Activated T-cell treated with anti-CD3 and anti-CD28 coated beads, Interleukin-2, amount 50 U/mL, for 72 hours (primary cell): ENCODE results near the gene ZNF32. TPM values are rescaled to one million over a fixed set of nuclear protein-coding genes. Genes with fewer than 3 reads are reported as not detected.

Experiments used
- ATAC-seq, 2 donors: fragments of 150-1000 bp; cut with Tn5 transposase; replicated peaks in 1 of 2; 2 replicates each; pipeline ENCODE4 v1.10.0; 2021; ENCODE audit warnings: moderate library complexity in 2 of 2, mild to moderate bottlenecking in 1 of 2
- DNase-seq, 2 donors: peaks; one replicate each; pipeline ENCODE4 v3.0.0; 2021 to 2022; ENCODE audit warnings: mixed read lengths in 1 of 2
- H3K27ac Mint-ChIP-seq: one replicate; pipeline ENCODE4 v1.8.0; 2022; ENCODE audit warnings: mild to moderate bottlenecking, moderate library complexity, mixed read lengths
- H3K27me3 Mint-ChIP-seq: one replicate; pipeline ENCODE4 v1.8.0; 2022; ENCODE audit warnings: low read depth, mixed read lengths
- H3K36me3 Mint-ChIP-seq, 2 donors: one replicate each; pipeline ENCODE4 v1.8.0; 2022; ENCODE audit warnings: mixed read lengths in 2 of 2, mild to moderate bottlenecking in 1 of 2; ENCODE audit not compliant: insufficient read depth in 2 of 2
- H3K4me1 Mint-ChIP-seq: one replicate; pipeline ENCODE4 v1.8.0; 2022; ENCODE audit warnings: low read depth, mixed read lengths
- H3K4me3 Mint-ChIP-seq, 2 donors: one replicate each; pipeline ENCODE4 v1.8.0; 2022; ENCODE audit warnings: mild to moderate bottlenecking in 2 of 2, mixed read lengths in 2 of 2, moderate library complexity in 2 of 2
- H3K9me3 Mint-ChIP-seq, 2 donors: one replicate each; pipeline ENCODE4 v1.8.0; 2022; ENCODE audit warnings: mixed read lengths in 2 of 2
- total RNA-seq, 2 donors: library from RNA; stranded (reverse); gene quantifications; one replicate each; pipeline ENCODE4 v1.2.3, GENCODE V29; 2022

Gene ZNF32
- 10 to 100 TPM; 12.4 to 18.0 TPM for total RNA-seq

GRCh38 chr10:43648398-43649184, at the start of gene ZNF32:
Gene ZNF32, minus strand, starts transcription at chr10:43648881. Its CDS starts 2,748 bp downstream, at chr10:43646133.
- Mint-ChIP-seq H3K27me3 (peaks cover 22% of the 10 kb centered on the region), H3K36me3 (peaks cover 28 to 38% of the 10 kb centered on the region in 2 donors), H3K9me3 (peaks cover 15 to 18% of the 10 kb centered on the region in 2 donors), H3K27ac (peak within 1 kb of the TSS; percentile 91), H3K4me3 (peak within 1 kb of the TSS; percentile 95 to 98), H3K4me1 (peaks cover 9% of the 10 kb centered on the region)
- DNase-seq = peak; percentile 86 to 88
- peak; percentile 97 to 98 for ATAC-seq

GRCh38 chr10:43698156-43698555, 49.5 kb upstream of the ZNF32 start:
- Mint-ChIP-seq H3K4me1 (no peaks in the 10 kb centered on the region), H3K27ac (no peak overlapping the region), H3K36me3 (no peaks in the 10 kb centered on the region), H3K4me3 (no peak overlapping the region), H3K9me3 (no peaks in the 10 kb centered on the region), H3K27me3 (peaks cover 6% of the 10 kb centered on the region)
- ATAC-seq (no peak), DNase-seq (no peak)

GRCh38 chr10:43696909-43697483, 48.3 kb upstream of the ZNF32 start:
- Mint-ChIP-seq H3K27ac (no peak overlapping the region), H3K4me1 (no peaks in the 10 kb centered on the region), H3K36me3 (no peaks in the 10 kb centered on the region), H3K4me3 (no peak overlapping the region), H3K27me3 (peaks cover 16% of the 10 kb centered on the region), H3K9me3 (no peaks in the 10 kb centered on the region)
- no peak for ATAC-seq
- DNase-seq = no peak

GRCh38 chr10:43695730-43696129, 47.0 kb upstream of the ZNF32 start:
- no peak overlapping the region for H3K4me3 Mint-ChIP-seq
- ATAC-seq (no peak), DNase-seq (no peak)
- no peak overlapping the region for H3K27ac Mint-ChIP-seq
- H3K9me3 Mint-ChIP-seq = no peaks in the 10 kb centered on the region
- H3K36me3 Mint-ChIP-seq = no peaks in the 10 kb centered on the region
- peaks cover under 1% of the 10 kb centered on the region for H3K4me1 Mint-ChIP-seq
- peaks cover 25% of the 10 kb centered on the region for H3K27me3 Mint-ChIP-seq

GRCh38 chr10:43695321-43695720, 46.6 kb upstream of the ZNF32 start:
- Mint-ChIP-seq H3K9me3 (no peaks in the 10 kb centered on the region), H3K27ac (no peak overlapping the region), H3K27me3 (peaks cover 29% of the 10 kb centered on the region), H3K4me1 (peaks cover 5% of the 10 kb centered on the region), H3K4me3 (no peak overlapping the region), H3K36me3 (no peaks in the 10 kb centered on the region)
- no peak for DNase-seq
- no peak for ATAC-seq

- H3K27ac Mint-ChIP-seq = no peak overlapping the region
- no peak overlapping the region for H3K4me3 Mint-ChIP-seq
- no peaks in the 10 kb centered on the region for H3K9me3 Mint-ChIP-seq
- H3K27me3 Mint-ChIP-seq = peaks cover 33% of the 10 kb centered on the region
- DNase-seq (no peak), ATAC-seq (no peak)
- H3K4me1 Mint-ChIP-seq = peaks cover 13% of the 10 kb centered on the region
- no peaks in the 10 kb centered on the region for H3K36me3 Mint-ChIP-seq
Observed at GRCh38 chr10:43694526-43694925, 45.8 kb upstream of the ZNF32 start.

GRCh38 chr10:43693602-43694001, 44.9 kb upstream of the ZNF32 start:
- no peaks in the 10 kb centered on the region for H3K9me3 Mint-ChIP-seq
- ATAC-seq = no peak
- H3K36me3 Mint-ChIP-seq = no peaks in the 10 kb centered on the region
- H3K27me3 Mint-ChIP-seq = peaks cover 37% of the 10 kb centered on the region
- no peak overlapping the region for H3K27ac Mint-ChIP-seq
- no peak for DNase-seq
- H3K4me1 Mint-ChIP-seq = peaks cover 16% of the 10 kb centered on the region
- no peak overlapping the region for H3K4me3 Mint-ChIP-seq

- no peak overlapping the region for H3K4me3 Mint-ChIP-seq
- no peaks in the 10 kb centered on the region for H3K9me3 Mint-ChIP-seq
- H3K27me3 Mint-ChIP-seq = peaks cover 40% of the 10 kb centered on the region
- peaks cover 16% of the 10 kb centered on the region for H3K4me1 Mint-ChIP-seq
- ATAC-seq (no peak), DNase-seq (no peak)
- H3K36me3 Mint-ChIP-seq = no peaks in the 10 kb centered on the region
- H3K27ac Mint-ChIP-seq = no peak overlapping the region
Observed at GRCh38 chr10:43692051-43692825, 43.6 kb upstream of the ZNF32 start.

- ATAC-seq (no peak), DNase-seq (no peak)
- Mint-ChIP-seq H3K36me3 (no peaks in the 10 kb centered on the region), H3K27ac (no peak overlapping the region), H3K9me3 (no peaks in the 10 kb centered on the region), H3K4me1 (peaks cover 16% of the 10 kb centered on the region), H3K4me3 (no peak overlapping the region), H3K27me3 (peaks cover 40% of the 10 kb centered on the region)
Observed at GRCh38 chr10:43691485-43691884, 42.8 kb upstream of the ZNF32 start.

GRCh38 chr10:43689955-43690771, 41.5 kb upstream of the ZNF32 start:
- no peaks in the 10 kb centered on the region for H3K36me3 Mint-ChIP-seq
- peaks cover 40% of the 10 kb centered on the region for H3K27me3 Mint-ChIP-seq
- H3K27ac Mint-ChIP-seq = peak overlapping the region; percentile 38
- peak; percentile 99 for ATAC-seq
- H3K4me1 Mint-ChIP-seq = peaks cover 16% of the 10 kb centered on the region
- no peaks in the 10 kb centered on the region for H3K9me3 Mint-ChIP-seq
- H3K4me3 Mint-ChIP-seq = peak overlapping the region; percentile 90 to 91
- peak; percentile 87 to 93 for DNase-seq

GRCh38 chr10:43689618-43689954, 40.9 kb upstream of the ZNF32 start:
- ATAC-seq (peak; percentile 70 to 80), DNase-seq (peak; percentile 45 to 51)
- peak overlapping the region; percentile 38 for H3K27ac Mint-ChIP-seq
- H3K27me3 Mint-ChIP-seq = peaks cover 40% of the 10 kb centered on the region
- H3K4me3 Mint-ChIP-seq = peak overlapping the region; percentile 90 to 91
- H3K36me3 Mint-ChIP-seq = no peaks in the 10 kb centered on the region
- peaks cover 16% of the 10 kb centered on the region for H3K4me1 Mint-ChIP-seq
- no peaks in the 10 kb centered on the region for H3K9me3 Mint-ChIP-seq

GRCh38 chr10:43689007-43689491, 40.4 kb upstream of the ZNF32 start:
- Mint-ChIP-seq H3K4me3 (peak overlapping the region; percentile 90 to 91), H3K9me3 (no peaks in the 10 kb centered on the region), H3K27me3 (peaks cover 40% of the 10 kb centered on the region), H3K4me1 (peaks cover 16% of the 10 kb centered on the region), H3K27ac (no peak overlapping the region), H3K36me3 (no peaks in the 10 kb centered on the region)
- DNase-seq (no peak), ATAC-seq (no peak)
